ENCODE results near the gene SYT9.

DNA sequence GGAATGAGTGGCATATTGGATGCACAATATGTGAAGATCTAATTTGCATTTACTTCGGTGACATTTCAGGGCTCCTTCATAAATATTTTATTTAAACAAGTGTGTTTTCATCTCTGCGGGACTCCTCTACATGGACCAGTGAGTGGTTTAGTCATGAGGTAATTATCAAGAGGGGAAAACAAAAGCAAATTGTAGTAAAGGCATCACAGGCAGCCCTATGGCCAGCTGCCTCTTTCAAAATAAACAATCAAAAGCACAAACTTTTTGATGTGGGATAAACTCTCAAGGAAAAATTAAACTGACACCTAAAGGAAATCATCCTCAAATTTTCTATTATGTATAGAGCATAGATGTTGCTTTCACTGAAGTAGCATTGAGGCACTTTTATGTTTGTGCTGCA, 6.0 kb downstream of the SYT9 start:
- TF ChIP-seq, protein P1, sequence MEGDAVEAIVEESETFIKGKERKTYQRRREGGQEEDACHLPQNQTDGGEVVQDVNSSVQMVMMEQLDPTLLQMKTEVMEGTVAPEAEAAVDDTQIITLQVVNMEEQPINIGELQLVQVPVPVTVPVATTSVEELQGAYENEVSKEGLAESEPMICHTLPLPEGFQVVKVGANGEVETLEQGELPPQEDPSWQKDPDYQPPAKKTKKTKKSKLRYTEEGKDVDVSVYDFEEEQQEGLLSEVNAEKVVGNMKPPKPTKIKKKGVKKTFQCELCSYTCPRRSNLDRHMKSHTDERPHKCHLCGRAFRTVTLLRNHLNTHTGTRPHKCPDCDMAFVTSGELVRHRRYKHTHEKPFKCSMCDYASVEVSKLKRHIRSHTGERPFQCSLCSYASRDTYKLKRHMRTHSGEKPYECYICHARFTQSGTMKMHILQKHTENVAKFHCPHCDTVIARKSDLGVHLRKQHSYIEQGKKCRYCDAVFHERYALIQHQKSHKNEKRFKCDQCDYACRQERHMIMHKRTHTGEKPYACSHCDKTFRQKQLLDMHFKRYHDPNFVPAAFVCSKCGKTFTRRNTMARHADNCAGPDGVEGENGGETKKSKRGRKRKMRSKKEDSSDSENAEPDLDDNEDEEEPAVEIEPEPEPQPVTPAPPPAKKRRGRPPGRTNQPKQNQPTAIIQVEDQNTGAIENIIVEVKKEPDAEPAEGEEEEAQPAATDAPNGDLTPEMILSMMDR (IDR thresholded peaks at IDR 0.05; ENCODE audit: extremely low read depth in 1 of 2, insufficient read depth in 1 of 2, low read depth in 1 of 2, low read length in 2 of 2): no peak
- TF ChIP-seq EZH2 (IDR thresholded peaks at IDR 0.05; ENCODE audit: borderline replicate concordance, low read depth, low read length, severe bottlenecking) (no peak), POLR2AphosphoS5 (IDR thresholded peaks at IDR 0.05; ENCODE audit: insufficient read depth, low read depth, low read length) (no peak), POLR2A (IDR thresholded peaks at IDR 0.05; ENCODE audit: low read depth, low read length) (no peak), JUN (IDR thresholded peaks at IDR 0.05; ENCODE audit: borderline replicate concordance, insufficient read depth, insufficient read length, low read depth) (no peak)
- TF ChIP-seq, protein P2, sequence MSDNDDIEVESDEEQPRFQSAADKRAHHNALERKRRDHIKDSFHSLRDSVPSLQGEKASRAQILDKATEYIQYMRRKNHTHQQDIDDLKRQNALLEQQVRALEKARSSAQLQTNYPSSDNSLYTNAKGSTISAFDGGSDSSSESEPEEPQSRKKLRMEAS (IDR thresholded peaks at IDR 0.05; ENCODE audit: insufficient read depth, insufficient read length): no peak

Data from endothelial cell of umbilical vein (primary cell).